ENCODE data around the gene LRRC61.

Gene LRRC61

GRCh38 chr7:150382844-150383225, 59.7 kb downstream of the LRRC61 start:
- TF ChIP-seq TCF12 (IDR thresholded peaks at IDR 0.05; ENCODE audit: low read depth) (no peak), ZBTB7A (IDR thresholded peaks at IDR 0.05; ENCODE audit: low read depth) (no peak), RAD21 (IDR thresholded peaks at IDR 0.05; ENCODE audit: low read depth) (no peak), EGR1 (IDR thresholded peaks at IDR 0.05) (no peak)
- TF ChIP-seq, protein P1, sequence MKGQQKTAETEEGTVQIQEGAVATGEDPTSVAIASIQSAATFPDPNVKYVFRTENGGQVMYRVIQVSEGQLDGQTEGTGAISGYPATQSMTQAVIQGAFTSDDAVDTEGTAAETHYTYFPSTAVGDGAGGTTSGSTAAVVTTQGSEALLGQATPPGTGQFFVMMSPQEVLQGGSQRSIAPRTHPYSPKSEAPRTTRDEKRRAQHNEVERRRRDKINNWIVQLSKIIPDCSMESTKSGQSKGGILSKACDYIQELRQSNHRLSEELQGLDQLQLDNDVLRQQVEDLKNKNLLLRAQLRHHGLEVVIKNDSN (IDR thresholded peaks at IDR 0.05), result no peak
- TF ChIP-seq, protein P2, sequence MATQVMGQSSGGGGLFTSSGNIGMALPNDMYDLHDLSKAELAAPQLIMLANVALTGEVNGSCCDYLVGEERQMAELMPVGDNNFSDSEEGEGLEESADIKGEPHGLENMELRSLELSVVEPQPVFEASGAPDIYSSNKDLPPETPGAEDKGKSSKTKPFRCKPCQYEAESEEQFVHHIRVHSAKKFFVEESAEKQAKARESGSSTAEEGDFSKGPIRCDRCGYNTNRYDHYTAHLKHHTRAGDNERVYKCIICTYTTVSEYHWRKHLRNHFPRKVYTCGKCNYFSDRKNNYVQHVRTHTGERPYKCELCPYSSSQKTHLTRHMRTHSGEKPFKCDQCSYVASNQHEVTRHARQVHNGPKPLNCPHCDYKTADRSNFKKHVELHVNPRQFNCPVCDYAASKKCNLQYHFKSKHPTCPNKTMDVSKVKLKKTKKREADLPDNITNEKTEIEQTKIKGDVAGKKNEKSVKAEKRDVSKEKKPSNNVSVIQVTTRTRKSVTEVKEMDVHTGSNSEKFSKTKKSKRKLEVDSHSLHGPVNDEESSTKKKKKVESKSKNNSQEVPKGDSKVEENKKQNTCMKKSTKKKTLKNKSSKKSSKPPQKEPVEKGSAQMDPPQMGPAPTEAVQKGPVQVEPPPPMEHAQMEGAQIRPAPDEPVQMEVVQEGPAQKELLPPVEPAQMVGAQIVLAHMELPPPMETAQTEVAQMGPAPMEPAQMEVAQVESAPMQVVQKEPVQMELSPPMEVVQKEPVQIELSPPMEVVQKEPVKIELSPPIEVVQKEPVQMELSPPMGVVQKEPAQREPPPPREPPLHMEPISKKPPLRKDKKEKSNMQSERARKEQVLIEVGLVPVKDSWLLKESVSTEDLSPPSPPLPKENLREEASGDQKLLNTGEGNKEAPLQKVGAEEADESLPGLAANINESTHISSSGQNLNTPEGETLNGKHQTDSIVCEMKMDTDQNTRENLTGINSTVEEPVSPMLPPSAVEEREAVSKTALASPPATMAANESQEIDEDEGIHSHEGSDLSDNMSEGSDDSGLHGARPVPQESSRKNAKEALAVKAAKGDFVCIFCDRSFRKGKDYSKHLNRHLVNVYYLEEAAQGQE (IDR thresholded peaks at IDR 0.05; ENCODE audit: low read depth), result no peak

- TF ChIP-seq FOXM1 (IDR thresholded peaks at IDR 0.05; ENCODE audit: borderline replicate concordance, low read depth), result no peak
- TF ChIP-seq, protein P1 (IDR thresholded peaks at IDR 0.05), result no peak
- no peak for TF ChIP-seq NFIC (IDR thresholded peaks at IDR 0.05)
- no peak for TF ChIP-seq ZBTB7A (IDR thresholded peaks at IDR 0.05; ENCODE audit: low read depth)
- TF ChIP-seq EP300 (IDR thresholded peaks at IDR 0.05; ENCODE audit: borderline replicate concordance), result no peak
- TF ChIP-seq CEBPB (IDR thresholded peaks at IDR 0.05), result no peak
- TF ChIP-seq TAF1 (IDR thresholded peaks at IDR 0.05; ENCODE audit: low read depth), result no peak
- TF ChIP-seq TCF12 (IDR thresholded peaks at IDR 0.05; ENCODE audit: low read depth), result no peak
- TF ChIP-seq RAD21 (IDR thresholded peaks at IDR 0.05; ENCODE audit: low read depth), result no peak
- no peak for TF ChIP-seq TEAD4 (IDR thresholded peaks at IDR 0.05)
- TF ChIP-seq, protein P2 (IDR thresholded peaks at IDR 0.05; ENCODE audit: low read depth), result no peak
- no peak for TF ChIP-seq MAX (IDR thresholded peaks at IDR 0.05)
- TF ChIP-seq CREB1 (IDR thresholded peaks at IDR 0.05; ENCODE audit: low read depth), result no peak
- TF ChIP-seq YY1 (IDR thresholded peaks at IDR 0.05; ENCODE audit: low read depth), result no peak
- TF ChIP-seq EGR1 (IDR thresholded peaks at IDR 0.05), result no peak
Measured at GRCh38 chr7:150383710-150384397, 60.7 kb downstream of the LRRC61 start.

- TF ChIP-seq RAD21 (IDR thresholded peaks at IDR 0.05; ENCODE audit: low read depth) (no peak), CEBPB (IDR thresholded peaks at IDR 0.05) (no peak), YY1 (IDR thresholded peaks at IDR 0.05; ENCODE audit: low read depth) (no peak), TEAD4 (IDR thresholded peaks at IDR 0.05) (no peak), TCF12 (IDR thresholded peaks at IDR 0.05; ENCODE audit: low read depth) (no peak), NFIC (IDR thresholded peaks at IDR 0.05) (no peak), EP300 (IDR thresholded peaks at IDR 0.05; ENCODE audit: borderline replicate concordance) (no peak), EGR1 (IDR thresholded peaks at IDR 0.05) (no peak), ZBTB7A (IDR thresholded peaks at IDR 0.05; ENCODE audit: low read depth) (no peak), MAX (IDR thresholded peaks at IDR 0.05) (no peak), CREB1 (IDR thresholded peaks at IDR 0.05; ENCODE audit: low read depth) (no peak), TAF1 (IDR thresholded peaks at IDR 0.05; ENCODE audit: low read depth) (no peak), FOXM1 (IDR thresholded peaks at IDR 0.05; ENCODE audit: borderline replicate concordance, low read depth) (no peak)
- TF ChIP-seq, protein P2 (IDR thresholded peaks at IDR 0.05; ENCODE audit: low read depth), result no peak
- TF ChIP-seq, protein P1 (IDR thresholded peaks at IDR 0.05), result no peak
Measured at GRCh38 chr7:150384406-150385301, 61.5 kb downstream of the LRRC61 start.

Measured in Ishikawa (cell line).